Prostate gland (tissue), 2 donors: ENCODE measurements around the gene ZFP62.

Experiments
- CTCF ChIP-seq, 4 experiments: fragments of 200-600 bp in 2 of 4; fragments of 450-650 bp in 2 of 4; sonication (generic) in 2 of 4; IDR thresholded peaks; 1 replicate in 3 of 4; 2 replicates in 1 of 4; pipeline ENCODE4 v1.5.1; 2016 to 2019; ENCODE audit warnings: antibody characterized with exemption in 4 of 4, mild to moderate bottlenecking in 2 of 4, moderate library complexity in 2 of 4
- POLR2A ChIP-seq: fragments of 450-650 bp; IDR thresholded peaks from one replicate; pipeline ENCODE4 v1.6.1; 2016; ENCODE audit warnings: antibody characterized with exemption, mild to moderate bottlenecking
- POLR2AphosphoS5 ChIP-seq: sonication (generic); formaldehyde crosslinking; IDR thresholded peaks from one replicate; pipeline ENCODE4 v1.6.1; 2017; ENCODE audit warnings: antibody characterized with exemption

GRCh38 chr5:180823346-180823745 is 37.7 kb downstream of the ZFP62 start:
- TF ChIP-seq POLR2A (no peak), CTCF (IDR thresholded peaks at IDR 0.05) (no peak), POLR2AphosphoS5 (no peak)
